Breast epithelium (tissue), 4 donors: ENCODE measurements around the gene FXYD3. TPM values are rescaled to one million over a fixed set of nuclear protein-coding genes. Genes with fewer than 3 reads are reported as not detected.

ENCODE experiments used
- DNase-seq, 2 donors: peaks; one replicate each; pipeline ENCODE4 v3.0.0-alpha.2; 2019; ENCODE audit warnings: low spot score in 2 of 2
- H3K27ac ChIP-seq, 2 donors: fragments of 200-600 bp; sonication (generic) in 1 of 2; one replicate each; pipeline ENCODE4 v1.5.1; 2016 to 2019; ENCODE audit warnings: mild to moderate bottlenecking in 1 of 2
- H3K27me3 ChIP-seq, 2 donors: fragments of 200-600 bp; sonication (generic) in 1 of 2; one replicate each; pipeline versions ENCODE4 v1.5.1 to v1.6.0; 2017 to 2019; ENCODE audit warnings: control low read depth in 1 of 2, mild to moderate bottlenecking in 1 of 2
- H3K36me3 ChIP-seq: fragments of 200-600 bp; one replicate; pipeline ENCODE4 v1.5.1; 2019
- H3K4me1 ChIP-seq, 2 donors: fragments of 200-600 bp; sonication (generic); one replicate each; pipeline ENCODE4 v1.5.1; 2016 to 2019; ENCODE audit warnings: control low read depth in 1 of 2
- H3K4me3 ChIP-seq, 3 donors: fragments of 200-600 bp; sonication (generic); 1 replicate in 2 of 3; 2 replicates in 1 of 3; pipeline ENCODE4 v1.5.1; 2016 to 2019; ENCODE audit warnings: mild to moderate bottlenecking in 3 of 3, moderate library complexity in 2 of 3
- H3K9me3 ChIP-seq, 2 donors: fragments of 200-600 bp; sonication (generic) in 1 of 2; one replicate each; pipeline ENCODE4 v1.5.1; 2016 to 2019; ENCODE audit warnings: control low read depth in 1 of 2
- POLR2A ChIP-seq: fragments of 450-650 bp; IDR thresholded peaks from one replicate; pipeline ENCODE4 v1.6.1; 2016; ENCODE audit warnings: antibody characterized with exemption, mild to moderate bottlenecking, moderate library complexity
- POLR2AphosphoS5 ChIP-seq, 3 donors: sonication (generic); formaldehyde crosslinking; IDR thresholded peaks; one replicate each; pipeline ENCODE4 v1.6.1; 2017; ENCODE audit warnings: antibody characterized with exemption in 3 of 3
- intact Hi-C: fragments of 100-400 bp; cut with DNase I; formaldehyde crosslinking; loops from one replicate; pipeline ENCODE4 v1.15.1; 2023; ENCODE audit warnings: low total_unique reads
- total RNA-seq, 3 donors: library from RNA; depleted of rRNA; stranded (reverse); fragments of >200 nt; gene quantifications; one replicate each; pipeline ENCODE4 v1.1.0, GENCODE V29; 2016
- TF ChIP-seq, protein P1 (sequence below), 3 donors: fragments of 450-650 bp; IDR thresholded peaks; one replicate each; pipeline ENCODE4 v1.5.1; 2016 to 2017; ENCODE audit warnings: antibody characterized with exemption in 3 of 3, mild to moderate bottlenecking in 3 of 3, moderate library complexity in 3 of 3

FXYD3 gene
- total RNA-seq, 3 donors from 2014 or later, result 135 to 318 TPM; not detected in 1

GRCh38 chr19:35144600-35145436 is 29.2 kb downstream of the FXYD3 start:
- peaks cover 0 to 19% of the 10 kb centered on the region in 2 donors for H3K27me3 ChIP-seq

GRCh38 chr19:35146746-35147459 is 31.3 kb downstream of the FXYD3 start:
- Histone ChIP-seq H3K27ac (no peak overlapping the region), H3K4me1 (peaks cover 0 to 1% of the 10 kb centered on the region in 2 donors), H3K27me3 (peaks cover 0 to 19% of the 10 kb centered on the region in 2 donors), H3K9me3 (no peaks in the 10 kb centered on the region), H3K4me3 (no peak overlapping the region), H3K36me3 (no peaks in the 10 kb centered on the region)
- intact Hi-C loops, result no loop called here
- no peak for TF ChIP-seq POLR2AphosphoS5 (IDR thresholded peaks at IDR 0.05)
- TF ChIP-seq, protein P1, sequence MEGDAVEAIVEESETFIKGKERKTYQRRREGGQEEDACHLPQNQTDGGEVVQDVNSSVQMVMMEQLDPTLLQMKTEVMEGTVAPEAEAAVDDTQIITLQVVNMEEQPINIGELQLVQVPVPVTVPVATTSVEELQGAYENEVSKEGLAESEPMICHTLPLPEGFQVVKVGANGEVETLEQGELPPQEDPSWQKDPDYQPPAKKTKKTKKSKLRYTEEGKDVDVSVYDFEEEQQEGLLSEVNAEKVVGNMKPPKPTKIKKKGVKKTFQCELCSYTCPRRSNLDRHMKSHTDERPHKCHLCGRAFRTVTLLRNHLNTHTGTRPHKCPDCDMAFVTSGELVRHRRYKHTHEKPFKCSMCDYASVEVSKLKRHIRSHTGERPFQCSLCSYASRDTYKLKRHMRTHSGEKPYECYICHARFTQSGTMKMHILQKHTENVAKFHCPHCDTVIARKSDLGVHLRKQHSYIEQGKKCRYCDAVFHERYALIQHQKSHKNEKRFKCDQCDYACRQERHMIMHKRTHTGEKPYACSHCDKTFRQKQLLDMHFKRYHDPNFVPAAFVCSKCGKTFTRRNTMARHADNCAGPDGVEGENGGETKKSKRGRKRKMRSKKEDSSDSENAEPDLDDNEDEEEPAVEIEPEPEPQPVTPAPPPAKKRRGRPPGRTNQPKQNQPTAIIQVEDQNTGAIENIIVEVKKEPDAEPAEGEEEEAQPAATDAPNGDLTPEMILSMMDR (IDR thresholded peaks at IDR 0.05), result no peak
- no peak for TF ChIP-seq POLR2A
- no peak for DNase-seq

More at GRCh38 chr19:35144600-35145436, 29.2 kb downstream of the FXYD3 start:
- Histone ChIP-seq H3K4me1 (peaks cover 0 to 5% of the 10 kb centered on the region in 2 donors), H3K27ac (no peak overlapping the region), H3K4me3 (no peak overlapping the region), H3K36me3 (no peaks in the 10 kb centered on the region), H3K9me3 (no peaks in the 10 kb centered on the region)
- intact Hi-C loops, result no loop called here
- DNase-seq, result no peak
- TF ChIP-seq POLR2A, result no peak
- TF ChIP-seq, protein P1 (IDR thresholded peaks at IDR 0.05), result no peak
- TF ChIP-seq POLR2AphosphoS5 (IDR thresholded peaks at IDR 0.05), result no peak

DNA sequence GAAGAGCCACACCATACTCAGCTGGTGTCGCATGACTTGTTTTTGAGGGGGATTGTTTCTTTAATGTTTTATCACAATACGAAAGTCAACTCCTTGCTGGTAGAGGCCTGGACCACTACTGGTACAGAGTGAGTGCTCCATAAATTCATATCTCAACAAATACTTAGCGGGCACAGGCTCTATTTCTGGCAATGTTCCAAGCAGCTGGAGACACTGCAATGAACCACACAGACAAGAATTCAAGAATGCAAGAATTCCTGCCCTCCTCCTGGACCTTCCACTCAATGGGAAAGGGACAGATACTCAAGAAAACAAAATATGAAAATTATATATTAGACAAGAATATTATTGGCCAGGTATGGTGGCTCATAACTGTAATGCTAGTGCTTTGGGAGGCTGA is 33.8 kb downstream of the FXYD3 start:
- Histone ChIP-seq H3K4me3 (no peak overlapping the region), H3K27me3 (peaks cover 0 to 6% of the 10 kb centered on the region in 2 donors), H3K9me3 (no peaks in the 10 kb centered on the region), H3K36me3 (no peaks in the 10 kb centered on the region), H3K4me1 (no peaks in the 10 kb centered on the region), H3K27ac (no peak overlapping the region)
- TF ChIP-seq, protein P1 (IDR thresholded peaks at IDR 0.05), result no peak
- intact Hi-C loops, result no loop called here
- DNase-seq, result no peak

DNA sequence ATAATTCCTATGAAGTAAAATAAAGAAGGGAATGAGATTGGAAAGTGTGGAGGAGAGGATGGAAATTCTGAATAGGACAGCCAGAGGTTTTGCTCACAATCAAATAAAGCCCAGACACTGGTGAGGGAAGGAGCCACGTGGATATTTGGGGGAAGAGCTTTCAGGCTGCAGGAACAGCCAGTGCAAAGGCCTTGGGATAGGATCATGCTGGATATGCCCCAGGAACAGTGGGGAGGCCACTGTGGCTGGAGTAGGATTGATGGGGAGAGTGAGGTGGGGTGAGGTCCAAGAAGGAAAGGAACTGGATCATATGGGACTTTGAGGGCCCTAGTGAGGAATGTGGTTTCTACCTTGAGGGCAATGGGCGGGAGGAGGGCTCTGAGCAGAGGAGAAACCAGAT is 34.8 kb downstream of the FXYD3 start:
- Histone ChIP-seq H3K9me3 (no peaks in the 10 kb centered on the region), H3K27me3 (no peaks in the 10 kb centered on the region)
- intact Hi-C loops, result loop anchor here (10.0 kb wide), 1 partner anchor 114 kb away; the partner anchor contains the start of gene USF2

More for the DNA sequence above, 34.8 kb downstream of the FXYD3 start:
- Histone ChIP-seq H3K4me3 (no peak overlapping the region), H3K36me3 (no peaks in the 10 kb centered on the region), H3K4me1 (no peaks in the 10 kb centered on the region), H3K27ac (no peak overlapping the region)
- TF ChIP-seq POLR2AphosphoS5 (IDR thresholded peaks at IDR 0.05) (no peak), POLR2A (no peak)
- TF ChIP-seq, protein P1 (IDR thresholded peaks at IDR 0.05), result no peak
- DNase-seq, result no peak
